ENCODE measurements around the gene RAPGEF2. TPM values are rescaled to one million over a fixed set of nuclear protein-coding genes. Genes with fewer than 3 reads are reported as not detected.

The RAPGEF2 gene
- total and polyA plus RNA-seq, 2 of the 8 experiments (the other 6 are each of a cell fraction or from before 2014, with no cell fraction given), result 24.4 to 48.6 TPM

DNA sequence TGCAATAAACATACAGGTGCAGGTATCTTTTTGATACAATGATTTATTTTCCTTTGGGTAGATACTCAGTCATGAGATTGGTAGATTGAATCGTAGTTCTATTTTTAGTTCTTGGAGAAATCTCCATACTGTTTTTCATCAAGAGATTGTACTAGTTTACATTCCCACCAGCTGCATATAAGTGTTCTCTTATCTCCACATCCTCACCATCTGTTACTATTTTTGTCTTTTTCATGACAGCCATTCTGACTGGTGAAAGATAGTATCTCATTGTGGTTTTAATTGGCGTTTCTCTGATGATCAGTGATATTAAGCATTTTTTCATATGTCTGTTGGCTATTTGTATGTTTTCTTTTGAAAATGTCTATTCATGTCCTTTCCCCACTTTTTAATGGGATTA lies 202.2 kb downstream of the RAPGEF2 start:
- ChIA-PET CTCF (ENCODE audit: partially characterized antibody) (interaction anchor here (0.6 to 0.8 kb wide), 2 partner anchors 13 to 27 kb away, joined by 3 read pairs; no protein-coding TSS in a partner anchor), POLR2A (ENCODE audit: partially characterized antibody) (no interaction called here)
- Histone ChIP-seq H3K79me1 (ENCODE audit: low read depth, low read length) (no peaks in the 10 kb centered on the region), H3K14ac (ENCODE audit: insufficient read length) (no peak overlapping the region), H2AFZ (ENCODE audit: low read length) (no peak overlapping the region), H4K8ac (ENCODE audit: extremely low read depth, insufficient read depth, low read length) (no peak overlapping the region), H3K23me2 (ENCODE audit: low read depth, low read length) (no peaks in the 10 kb centered on the region), H3K27me3 (replicated peaks in 1 of 4; ENCODE audit: control insufficient read depth in 3 of 4, extremely low read depth in 1 of 4, insufficient read depth in 3 of 4, low read length in 3 of 4) (no peaks in the 10 kb centered on the region), H3K4me2 (ENCODE audit: insufficient read depth in 1 of 2, low read depth in 2 of 2, low read length in 2 of 2) (no peak overlapping the region), H3K36me3 (ENCODE audit: control insufficient read depth in 2 of 4, insufficient read depth in 4 of 4, low read length in 3 of 4) (no peaks in the 10 kb centered on the region; a peak in 1 of 8 replicates), H3K56ac (replicated peaks; ENCODE audit: insufficient read length, low read depth, low read length) (no peak overlapping the region), H3K18ac (ENCODE audit: extremely low read depth, low read length) (no peak overlapping the region), H2BK120ac (replicated peaks; ENCODE audit: low read depth, low read length) (no peak overlapping the region), H2BK12ac (ENCODE audit: low read depth, low read length) (no peak overlapping the region), H4K5ac (ENCODE audit: insufficient read length, low read depth, low read length) (no peak overlapping the region), H3K4ac (replicated peaks; ENCODE audit: insufficient read length, low read depth, low read length) (no peak overlapping the region), H3K4me1 (replicated peaks in 1 of 4; ENCODE audit: control insufficient read depth in 3 of 4, insufficient read depth in 4 of 4, low read length in 3 of 4) (peaks cover 0 to 8% (median 3%) of the 10 kb centered on the region in 4 experiments; a peak in 2 of 7 replicates), H3K27ac (ENCODE audit: low read depth, low read length) (no peak overlapping the region), H4K91ac (replicated peaks; ENCODE audit: insufficient read length, low read length) (no peak overlapping the region), H3K9me3 (ENCODE audit: insufficient read depth in 2 of 2, low read depth in 1 of 2, low read length in 1 of 2) (no peaks in the 10 kb centered on the region), H2BK5ac (ENCODE audit: low read depth, low read length) (no peak overlapping the region), H3K79me2 (ENCODE audit: control insufficient read depth in 1 of 2, insufficient read depth in 2 of 2, low read length in 2 of 2) (peaks cover 0 to 12% of the 10 kb centered on the region in 2 experiments; a peak in 1 of 4 replicates), H3K9ac (replicated peaks in 1 of 4; ENCODE audit: extremely low read depth in 1 of 4, low read depth in 3 of 4, low read length in 3 of 4) (no peak overlapping the region), H2BK15ac (ENCODE audit: low read length) (no peak overlapping the region), H3K4me3 (ENCODE audit: extremely low read depth in 1 of 4, insufficient read depth in 2 of 4, low read depth in 3 of 4, low read length in 4 of 4) (no peak overlapping the region), H2AK5ac (ENCODE audit: low read depth, low read length) (no peak overlapping the region), H4K20me1 (replicated peaks in 1 of 2; ENCODE audit: control insufficient read depth in 1 of 2, insufficient read depth in 2 of 2, low read length in 2 of 2) (peaks cover 0 to 1% of the 10 kb centered on the region in 2 experiments), H2BK20ac (ENCODE audit: low read length) (no peak overlapping the region), H3K23ac (ENCODE audit: insufficient read length) (no peak overlapping the region)
- 85% methylated on average over 2 of the region's 2 CpGs; no CpG with 5 or more reads in 1 of the 2 experiments for WGBS, 2 experiments (ENCODE audit: extremely low coverage in 1 of 2, insufficient coverage in 1 of 2, insufficient read length in 1 of 2, insufficient replicate concordance in 2 of 2, low coverage in 1 of 2, low lambda C conversion rate in 2 of 2, missing lambda C conversion rate in 1 of 2)
- TF ChIP-seq KDM1A (IDR thresholded peaks at IDR 0.05; ENCODE audit: borderline replicate concordance, low read length), result no peak
- TF ChIP-seq SP2 (IDR thresholded peaks at IDR 0.05; ENCODE audit: low read length), result no peak
- TF ChIP-seq EGR1 (IDR thresholded peaks at IDR 0.05; ENCODE audit: borderline replicate concordance, low read depth, low read length), result no peak
- no peak for TF ChIP-seq TAF7 (optimal IDR thresholded peaks at IDR 0.05; ENCODE audit: borderline replicate concordance, low read depth, low read length)
- no peak for TF ChIP-seq E2F6 (IDR thresholded peaks at IDR 0.05)
- TF ChIP-seq SP1 (IDR thresholded peaks at IDR 0.05; ENCODE audit: low read depth, low read length), result no peak
- no peak for TF ChIP-seq SP4 (IDR thresholded peaks at IDR 0.05; ENCODE audit: low read length)
- TF ChIP-seq TBP (IDR thresholded peaks at IDR 0.05; ENCODE audit: low read depth, low read length), result no peak
- no peak for TF ChIP-seq GTF2F1 (IDR thresholded peaks at IDR 0.05; ENCODE audit: borderline replicate concordance, low read depth, low read length)
- TF ChIP-seq SIRT6 (IDR thresholded peaks at IDR 0.05; ENCODE audit: low read length), result no peak
- FAIRE-seq (no peak), DNase-seq (ENCODE audit: low read depth in 1 of 2, low spot score in 2 of 2) (no peak)

Data from H1 (cell line).